Vagina (tissue), 2 donors: ENCODE results near the gene ZNF417. TPM values are rescaled to one million over a fixed set of nuclear protein-coding genes. Genes with fewer than 3 reads are reported as not detected.
"Not testable (repeated sequence)": the region's sequence is repeated elsewhere in the genome, so short reads cannot be mapped to it uniquely, and the experiment has no call there.

Experiments
- DNase-seq, 2 donors: peaks; one replicate each; pipeline ENCODE4 v3.0.0-alpha.2; 2017; ENCODE audit errors: extremely low spot score in 2 of 2
- H3K27ac ChIP-seq: fragments of 200-600 bp; sonication (generic); one replicate; pipeline ENCODE4 v1.5.1; 2019
- H3K27me3 ChIP-seq: fragments of 200-600 bp; sonication (generic); one replicate; pipeline ENCODE4 v1.5.1; 2019
- H3K36me3 ChIP-seq, 2 donors: fragments of 200-600 bp; sonication (generic); one replicate each; pipeline ENCODE4 v1.5.1; 2017 to 2019
- H3K4me1 ChIP-seq: fragments of 200-600 bp; sonication (generic); one replicate; pipeline ENCODE4 v1.5.1; 2019
- H3K4me3 ChIP-seq, 2 donors: fragments of 200-600 bp; sonication (generic); 1 replicate in 1 of 2; 2 replicates in 1 of 2; pipeline ENCODE4 v1.5.1; 2016 to 2019
- H3K9me3 ChIP-seq: fragments of 200-600 bp; sonication (generic); one replicate; pipeline ENCODE4 v1.5.1; 2019
- CTCF ChIP-seq, 3 experiments: fragments of 450-650 bp in 2 of 3; fragments of 200-600 bp in 1 of 3; sonication (generic) in 1 of 3; IDR thresholded peaks; one replicate each; pipeline ENCODE4 v1.5.1; 2017 to 2019; ENCODE audit warnings: antibody characterized with exemption in 3 of 3, mild to moderate bottlenecking in 2 of 3, moderate library complexity in 2 of 3
- POLR2A ChIP-seq, 2 donors: fragments of 450-650 bp; IDR thresholded peaks; one replicate each; pipeline ENCODE4 v1.6.1; 2017; ENCODE audit warnings: antibody characterized with exemption in 2 of 2, mild to moderate bottlenecking in 2 of 2, moderate library complexity in 2 of 2
- POLR2AphosphoS5 ChIP-seq, 2 donors: sonication (generic); formaldehyde crosslinking; IDR thresholded peaks; one replicate each; pipeline ENCODE4 v1.9.0; 2017; ENCODE audit warnings: antibody characterized with exemption in 2 of 2, mild to moderate bottlenecking in 2 of 2, low read depth in 1 of 2; ENCODE audit not compliant: insufficient read depth in 1 of 2
- intact Hi-C: fragments of 100-400 bp; cut with DNase I; formaldehyde crosslinking; loops from one replicate; pipeline ENCODE4 v1.15.1; 2023
- total RNA-seq: library from RNA; depleted of rRNA; stranded (reverse); fragments of >200 nt; gene quantifications from one replicate; pipeline ENCODE4 v1.2.3, GENCODE V29; 2016

Gene ZNF417
- total RNA-seq, 1 donor from 2014 or later = 7.9 TPM

- no peak for TF ChIP-seq POLR2AphosphoS5 (IDR thresholded peaks at IDR 0.05; ENCODE audit: insufficient read depth in 1 of 2, low read depth in 1 of 2)
- no peak for TF ChIP-seq POLR2A (IDR thresholded peaks at IDR 0.05)
- no peak for TF ChIP-seq CTCF (IDR thresholded peaks at IDR 0.05)
- Histone ChIP-seq H3K4me1 (no peaks in the 10 kb centered on the region), H3K27me3 (no peaks in the 10 kb centered on the region), H3K4me3 (no peak overlapping the region), H3K9me3 (peaks cover 19% of the 10 kb centered on the region), H3K36me3 (peaks cover 0 to 42% of the 10 kb centered on the region in 2 donors), H3K27ac (no peak overlapping the region)
- intact Hi-C loops = no loop called here
- DNase-seq = no peak
Measured at GRCh38 chr19:57907394-57907793, 9.0 kb downstream of the ZNF417 start.

- TF ChIP-seq POLR2AphosphoS5 (IDR thresholded peaks at IDR 0.05; ENCODE audit: insufficient read depth in 1 of 2, low read depth in 1 of 2) (no peak), CTCF (IDR thresholded peaks at IDR 0.05) (no peak), POLR2A (IDR thresholded peaks at IDR 0.05) (no peak)
- H3K9me3 ChIP-seq = peaks cover 13% of the 10 kb centered on the region
- intact Hi-C loops = no loop called here
- H3K4me3 ChIP-seq = no peak overlapping the region
- H3K36me3 ChIP-seq = peaks cover 0 to 21% of the 10 kb centered on the region in 2 donors
- no peak for DNase-seq
- H3K27ac ChIP-seq = no peak overlapping the region
- no peaks in the 10 kb centered on the region for H3K4me1 ChIP-seq
- H3K27me3 ChIP-seq = no peaks in the 10 kb centered on the region
Measured at GRCh38 chr19:57905258-57905657, 11.1 kb downstream of the ZNF417 start.

GRCh38 chr19:57903618-57904184 lies 12.7 kb downstream of the ZNF417 start:
- no peak for DNase-seq
- no peak for TF ChIP-seq POLR2AphosphoS5 (IDR thresholded peaks at IDR 0.05; ENCODE audit: insufficient read depth in 1 of 2, low read depth in 1 of 2)
- no peak for TF ChIP-seq POLR2A (IDR thresholded peaks at IDR 0.05)
- TF ChIP-seq CTCF (IDR thresholded peaks at IDR 0.05) = no peak
- no peak overlapping the region for H3K4me3 ChIP-seq
- intact Hi-C loops = no loop called here
- H3K36me3 ChIP-seq = peaks cover 0 to 10% of the 10 kb centered on the region in 2 donors
- no peaks in the 10 kb centered on the region for H3K27me3 ChIP-seq
- peaks cover 13% of the 10 kb centered on the region for H3K9me3 ChIP-seq
- no peaks in the 10 kb centered on the region for H3K4me1 ChIP-seq
- no peak overlapping the region for H3K27ac ChIP-seq

GRCh38 chr19:57900311-57900710 lies 16.1 kb downstream of the ZNF417 start:
- Histone ChIP-seq H3K36me3 (no peaks in the 10 kb centered on the region), H3K9me3 (peaks cover 3% of the 10 kb centered on the region), H3K4me1 (no peaks in the 10 kb centered on the region), H3K4me3 (no peak overlapping the region), H3K27ac (no peak overlapping the region), H3K27me3 (no peaks in the 10 kb centered on the region)
- no peak for DNase-seq
- intact Hi-C loops = no loop called here
- no peak for TF ChIP-seq CTCF (IDR thresholded peaks at IDR 0.05)
- no peak for TF ChIP-seq POLR2AphosphoS5 (IDR thresholded peaks at IDR 0.05; ENCODE audit: insufficient read depth in 1 of 2, low read depth in 1 of 2)
- no peak for TF ChIP-seq POLR2A (IDR thresholded peaks at IDR 0.05)

GRCh38 chr19:57890706-57891105 lies 25.7 kb downstream of the ZNF417 start:
- intact Hi-C loops, H3K4me3 ChIP-seq, DNase-seq, H3K27me3 ChIP-seq, H3K9me3 ChIP-seq, H3K36me3 ChIP-seq, H3K27ac ChIP-seq: not testable (repeated sequence)
- peaks cover 15% of the 10 kb centered on the region for H3K4me1 ChIP-seq
